H54 (cell line): ENCODE data around the gene SSR1.

Experiments
- DNase-seq: peaks from one replicate; pipeline ENCODE4 v3.0.0; 2011; ENCODE audit warnings: low spot score, mixed read lengths; ENCODE audit not compliant: insufficient read length
- FAIRE-seq: peaks from 3 replicates; lab custom pipeline; 2011; peaks lifted over from hg19 to GRCh38; lab: Jason Lieb, UNC
- POLR2A ChIP-seq: IDR thresholded peaks from 2 replicates; pipeline ENCODE4 v1.6.1; 2011; ENCODE audit warnings: low read depth, mild to moderate bottlenecking, low read length

Gene SSR1

GRCh38 chr6:7254980-7255835, 57.8 kb downstream of the SSR1 start:
- no peak for DNase-seq

DNA sequence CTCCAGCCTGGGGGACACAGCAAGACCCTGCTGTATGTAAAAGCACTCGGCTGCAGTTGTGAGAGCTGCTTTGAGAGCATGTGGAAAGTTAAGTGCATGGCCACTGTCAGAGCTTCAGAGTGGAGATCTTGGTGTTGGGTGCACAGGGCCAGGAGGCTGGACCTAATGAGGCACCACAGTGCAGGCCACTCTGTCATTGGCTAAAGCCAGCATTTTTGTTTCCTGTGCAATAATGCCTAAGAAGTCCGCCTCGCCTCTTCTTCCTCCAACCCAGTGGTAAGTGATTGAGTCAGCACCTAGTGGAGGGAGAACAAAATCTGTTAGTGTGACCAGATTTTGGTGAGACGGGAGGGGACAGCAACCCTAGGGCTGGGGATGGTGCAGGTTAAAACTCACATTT, 60.6 kb downstream of the SSR1 start:
- DNase-seq (no peak), FAIRE-seq (no peak)
- no peak for TF ChIP-seq POLR2A

More at GRCh38 chr6:7254980-7255835, 57.8 kb downstream of the SSR1 start:
- no peak for TF ChIP-seq POLR2A
- no peak for FAIRE-seq

- no peak for DNase-seq
- TF ChIP-seq POLR2A = no peak
- no peak for FAIRE-seq
Observed at GRCh38 chr6:7251646-7252260, 61.2 kb downstream of the SSR1 start.

DNA sequence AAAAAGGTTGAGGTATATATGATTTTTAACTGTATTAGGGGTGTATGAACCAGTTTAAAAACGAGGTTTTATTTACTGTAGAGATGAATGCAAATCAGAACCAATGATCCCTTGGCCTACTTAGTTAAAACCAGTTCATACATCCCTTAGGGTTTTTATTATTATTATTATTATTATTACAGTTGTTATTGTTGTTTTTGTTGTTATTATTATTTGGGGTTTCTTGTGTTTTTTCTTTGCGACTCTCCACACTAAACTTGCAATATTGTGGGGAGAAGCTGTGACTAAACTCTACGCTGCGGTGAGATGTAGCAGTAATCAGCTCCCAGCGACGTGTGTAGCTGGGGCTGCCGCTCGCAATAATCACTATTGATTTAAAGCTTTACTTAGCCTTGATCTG, 62.2 kb downstream of the SSR1 start:
- DNase-seq = no peak
- FAIRE-seq = no peak
- TF ChIP-seq POLR2A = no peak

DNA sequence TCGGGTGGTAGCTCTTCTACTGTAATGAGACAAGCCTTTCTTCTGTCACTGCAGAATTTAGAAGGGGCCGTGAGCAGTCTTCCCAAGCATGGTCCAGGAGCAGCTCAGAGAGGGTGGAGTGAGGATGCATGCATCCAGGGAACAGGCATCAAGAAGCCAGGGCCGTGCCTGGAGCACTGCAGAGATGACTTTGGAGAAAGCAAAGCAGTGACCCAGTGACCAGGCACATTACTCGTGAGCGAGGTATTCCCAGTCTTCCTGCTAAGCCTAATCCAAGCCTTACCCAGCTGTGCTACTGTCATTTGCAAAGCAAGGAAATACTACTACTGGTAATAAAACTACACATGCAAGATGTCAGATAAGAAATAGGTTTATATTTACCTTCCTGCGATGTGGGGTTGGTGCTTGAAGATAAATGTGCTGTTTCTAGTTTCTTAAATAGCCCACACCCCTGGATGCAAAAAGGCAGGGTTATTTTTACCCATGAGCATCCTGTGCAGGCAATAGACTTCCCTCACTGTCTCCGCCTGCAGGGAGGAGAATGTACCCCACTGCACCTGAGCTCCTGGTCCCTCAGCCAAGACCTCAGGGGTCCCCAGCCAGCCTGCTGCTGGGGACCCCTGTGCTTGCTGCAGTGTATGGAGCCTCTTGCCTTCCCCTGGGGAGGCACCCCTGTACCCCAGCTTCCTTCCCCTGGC, 62.9 kb downstream of the SSR1 start:
- no peak for TF ChIP-seq POLR2A
- peak; percentile 41 for DNase-seq
- peak; percentile 73 for FAIRE-seq

DNA sequence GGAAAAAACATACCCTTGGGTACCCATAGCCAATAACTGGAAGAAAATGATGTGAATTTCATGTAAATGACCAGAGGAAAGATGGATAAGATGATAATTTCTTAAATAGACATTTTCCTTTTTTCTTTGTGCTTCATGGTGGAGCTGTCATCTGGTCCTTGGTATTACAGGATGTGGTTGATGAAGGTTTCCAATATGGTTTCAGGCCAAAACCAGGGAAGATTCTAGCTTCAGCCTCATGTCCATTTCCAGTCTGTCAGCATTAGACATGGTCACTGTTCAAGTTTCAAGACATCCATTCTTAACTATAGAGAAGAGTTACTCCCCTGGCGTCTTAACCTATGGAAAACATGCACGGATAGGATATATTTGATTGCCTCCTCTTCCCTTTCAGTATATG, 63.6 kb downstream of the SSR1 start:
- TF ChIP-seq POLR2A = no peak
- DNase-seq = no peak
- FAIRE-seq = no peak

DNA sequence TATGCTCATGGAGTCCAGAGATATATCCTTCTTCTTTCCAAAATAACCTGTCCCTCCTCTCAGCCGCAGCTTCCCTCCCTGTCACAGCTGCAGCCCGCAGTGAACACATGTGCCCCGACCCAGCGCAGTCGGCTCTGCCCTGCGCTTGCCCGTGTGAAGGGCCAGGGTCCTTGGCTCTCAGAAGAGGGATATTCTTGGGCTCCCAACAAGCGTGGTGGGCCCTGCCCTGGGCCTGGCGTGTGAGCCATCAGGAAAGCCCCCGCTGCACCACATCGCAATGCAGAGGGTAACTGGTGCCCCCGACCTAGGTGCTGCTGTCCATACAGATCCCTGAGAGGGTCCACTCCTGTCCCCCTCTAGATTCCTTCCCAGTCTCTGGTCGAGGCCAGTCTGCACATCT, 65.2 kb downstream of the SSR1 start:
- TF ChIP-seq POLR2A = no peak
- DNase-seq = no peak
- FAIRE-seq = no peak

DNA sequence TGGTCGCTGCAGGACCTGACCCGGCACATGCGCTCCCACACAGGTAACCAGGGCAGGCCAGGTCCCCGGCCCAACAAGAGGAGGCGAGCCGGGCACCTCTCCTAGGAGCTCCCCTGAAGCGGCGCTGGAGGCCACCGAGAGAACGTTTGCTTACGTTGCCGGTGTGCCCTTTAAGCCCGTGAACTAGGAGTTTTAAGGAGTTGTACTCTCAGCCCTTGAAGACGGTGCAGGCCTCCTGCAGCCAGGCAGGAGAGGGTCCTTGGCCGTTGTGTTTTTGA, 65.9 kb downstream of the SSR1 start:
- FAIRE-seq (no peak), DNase-seq (no peak)
- TF ChIP-seq POLR2A = no peak

GRCh38 chr6:7246401-7247178, 66.4 kb downstream of the SSR1 start:
- no peak for TF ChIP-seq POLR2A
- no peak for DNase-seq

DNA sequence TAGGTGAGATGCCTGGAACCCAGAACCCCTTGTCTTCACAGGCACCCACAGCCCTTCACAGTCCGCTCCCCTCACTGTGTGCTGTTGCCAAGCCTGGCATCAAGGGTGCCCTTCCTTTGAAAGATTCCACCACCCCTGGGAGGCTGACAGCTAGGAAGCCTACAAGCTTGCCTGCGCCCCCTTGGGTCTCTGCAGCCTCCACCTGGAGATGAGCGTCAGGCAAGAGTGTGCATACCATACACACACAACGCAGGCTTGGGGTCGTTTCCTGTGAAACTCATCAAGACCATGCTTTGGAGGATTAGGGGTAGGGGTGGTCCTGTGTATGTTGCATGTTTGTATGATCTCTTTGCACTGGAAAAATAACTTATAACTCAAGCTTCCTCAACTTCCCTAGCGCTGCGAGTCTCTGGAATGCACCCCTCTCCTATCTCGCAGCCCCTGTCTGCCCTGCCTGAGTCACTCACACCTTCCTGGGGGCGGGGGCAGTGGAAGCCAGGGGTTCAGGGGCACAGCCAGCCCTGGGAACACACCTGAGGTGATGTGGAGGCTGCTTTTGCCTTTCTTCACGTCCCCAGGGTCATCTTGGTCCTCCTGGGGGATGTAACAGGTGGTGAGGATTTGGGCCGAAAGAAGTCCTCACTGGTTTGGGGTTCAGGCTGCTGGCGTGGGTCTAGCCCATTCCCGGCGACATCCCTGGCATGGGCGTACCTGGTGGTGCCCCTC, 67.2 kb downstream of the SSR1 start:
- DNase-seq (no peak), FAIRE-seq (no peak)
- no peak for TF ChIP-seq POLR2A

More at GRCh38 chr6:7246401-7247178, 66.4 kb downstream of the SSR1 start:
- no peak for FAIRE-seq

- DNase-seq (peak; percentile 49), FAIRE-seq (no peak)
- TF ChIP-seq POLR2A = no peak
Observed at GRCh38 chr6:7243179-7243981, 69.6 kb downstream of the SSR1 start.

DNA sequence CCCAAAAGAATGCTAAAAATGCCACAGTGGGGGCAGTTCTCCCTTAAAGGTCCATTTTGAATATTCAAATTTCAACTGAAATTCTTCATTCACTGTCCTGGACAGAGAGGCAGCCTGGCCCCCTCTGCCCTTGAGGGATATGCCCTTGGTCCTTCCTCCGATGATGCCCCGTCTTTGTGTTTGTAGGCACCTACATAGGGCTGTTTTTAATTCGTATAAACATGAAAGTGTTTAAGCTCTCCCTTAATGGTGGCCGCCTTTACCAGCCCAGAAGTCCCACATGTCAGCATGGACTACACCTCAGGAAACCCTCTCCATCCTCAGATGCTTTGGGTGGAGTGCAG, 70.2 kb downstream of the SSR1 start:
- DNase-seq (no peak), FAIRE-seq (no peak)
- TF ChIP-seq POLR2A = no peak
